K562 (cell line): ENCODE measurements around the gene PPP6R1. TPM values are rescaled to one million over a fixed set of nuclear protein-coding genes. Genes with fewer than 3 reads are reported as not detected.

Experiments
- CBX2 ChIP-seq: fragments of 200-600 bp; sonication (generic); IDR thresholded peaks from one replicate; pipeline ENCODE4 v1.6.1; 2012; ENCODE audit warnings: mild to moderate bottlenecking, low read length, inconsistent platforms; ENCODE audit not compliant: insufficient read depth, poor library complexity, severe bottlenecking
- CBX5 ChIP-seq: IDR thresholded peaks from 2 replicates; pipeline ENCODE4 v1.6.1; 2014; ENCODE audit warnings: low read depth, borderline replicate concordance
- EHMT2 ChIP-seq: fragments of 450-650 bp; IDR thresholded peaks from 2 replicates; pipeline ENCODE4 v1.6.1; 2018; ENCODE audit warnings: antibody characterized with exemption
- LCOR ChIP-seq: sonication (generic); formaldehyde crosslinking; IDR thresholded peaks from 2 replicates; pipeline ENCODE4 v1.8.0; 2022; ENCODE audit warnings: mild to moderate bottlenecking, missing genetic modification reagents
- PCBP2 ChIP-seq: fragments of 200-400 bp; formaldehyde crosslinking; IDR thresholded peaks from 2 replicates; pipeline ENCODE4 v1.6.1; 2018; ENCODE audit warnings: low read length, low read depth, mild to moderate bottlenecking, moderate library complexity; ENCODE audit not compliant: poor library complexity, severe bottlenecking
- PHB2 ChIP-seq: fragments of 450-650 bp; IDR thresholded peaks from 2 replicates; pipeline ENCODE4 v1.6.1; 2017; ENCODE audit warnings: low read depth
- TFAM ChIP-seq: fragments of 250-450 bp; sonication (Bioruptor Pico); conservative IDR thresholded peaks from 2 replicates; pipeline ENCODE4 v1.5.0; 2021; ENCODE audit warnings: mild to moderate bottlenecking, moderate library complexity
- polyA plus RNA-seq, 8 experiments: library from polyadenylated mRNA; depleted of rRNA in 4 of 8; stranded (reverse) in 5 of 8; unstranded in 3 of 8; fragments of >200 nt; fragmentation: Nextera tagmentation in 2 of 8; fragmentation: Illumina TruSeq in 1 of 8; extraction: Ambion mirVana in 2 of 8; extraction: Trizol in 1 of 8; gene quantifications; 2 replicates each; pipeline versions ENCODE4 v1.2.1 to v1.2.3, GENCODE V29; 2011 to 2014; ENCODE audit warnings: inconsistent platforms in 1 of 8, missing spikeins in 1 of 8
- total RNA-seq, 7 experiments: library from RNA; depleted of rRNA in 6 of 7; stranded (reverse); fragments of >200 nt in 6 of 7; fragmentation: Illumina TruSeq in 2 of 7; extraction: Trizol in 2 of 7; gene quantifications; 2 replicates each; pipeline versions ENCODE4 v1.2.1 to v1.2.3, GENCODE V29; 2011 to 2021; ENCODE audit warnings: low replicate concordance in 1 of 7
- TF ChIP-seq, protein P1 (sequence below): sonication (generic); formaldehyde crosslinking; IDR thresholded peaks from 2 replicates; pipeline ENCODE4 v1.8.0; 2022; ENCODE audit warnings: mild to moderate bottlenecking, missing genetic modification reagents
- TF ChIP-seq, protein P2 (sequence below): fragments of 250-450 bp; sonication (Bioruptor Pico); IDR thresholded peaks from 2 replicates; pipeline ENCODE4 v1.8.0; 2021; ENCODE audit warnings: moderate library complexity, mild to moderate bottlenecking, inconsistent platforms
- TF ChIP-seq, protein P3 (sequence below), 3 experiments: IDR thresholded peaks in 2 of 3; conservative IDR thresholded peaks in 1 of 3; 2 replicates each; pipeline ENCODE4 v1.5.1; 2011 to 2012; ENCODE audit warnings: low read length in 3 of 3, mild to moderate bottlenecking in 3 of 3, control low read depth in 2 of 3, improper control_type of control experiment in 1 of 3, inconsistent platforms in 1 of 3, low read depth in 1 of 3, mixed read lengths in 1 of 3, moderate library complexity in 1 of 3; ENCODE audit not compliant: insufficient read depth in 2 of 3
- TF ChIP-seq, protein P4 (sequence below): fragments of 250-450 bp; sonication (Bioruptor Pico); IDR thresholded peaks from 2 replicates; pipeline ENCODE4 v1.5.0; 2021
- TF ChIP-seq, protein P5 (sequence below): fragments of 200-800 bp; sonication (Bioruptor generic); IDR thresholded peaks from 2 replicates; pipeline ENCODE4 v1.6.1; 2017; ENCODE audit warnings: missing genetic modification characterization, missing compliant biosample characterization
- TF ChIP-seq, protein P6 (sequence below): sonication (generic); formaldehyde crosslinking; IDR thresholded peaks from 2 replicates; pipeline ENCODE4 v1.9.0; 2022; ENCODE audit warnings: mild to moderate bottlenecking, missing genetic modification reagents
- TF ChIP-seq, protein P7 (sequence below): fragments of 250-450 bp; sonication (Bioruptor Pico); IDR thresholded peaks from 2 replicates; pipeline ENCODE4 v1.8.0; 2022; ENCODE audit warnings: moderate library complexity, mild to moderate bottlenecking, inconsistent platforms

PPP6R1 gene
- total and polyA plus RNA-seq, 9 of the 15 experiments (the other 6 are each of a cell fraction or from before 2014, with no cell fraction given), result 0.48 to 135 (median 37.2) TPM

DNA sequence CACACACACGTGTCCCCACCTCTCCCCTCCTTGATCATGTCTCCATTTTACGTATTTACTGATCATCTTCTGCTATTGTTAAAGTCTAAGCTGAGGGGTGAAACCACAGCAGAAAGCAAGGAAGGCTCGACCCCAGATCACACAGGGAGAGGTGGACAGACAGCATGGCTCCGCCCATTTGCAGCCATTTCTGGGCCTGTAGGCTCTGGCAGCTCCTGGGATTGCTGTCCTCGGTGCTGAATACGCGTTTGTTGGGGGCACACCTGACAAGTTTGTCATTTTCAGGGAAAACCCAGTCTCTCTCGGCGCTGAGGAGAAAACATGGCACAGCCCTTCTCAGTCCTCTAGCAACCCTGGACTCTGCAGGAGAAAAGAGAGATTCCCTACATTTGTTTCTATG, 38.3 kb downstream of the PPP6R1 start (continued):
- TF ChIP-seq, protein P1, sequence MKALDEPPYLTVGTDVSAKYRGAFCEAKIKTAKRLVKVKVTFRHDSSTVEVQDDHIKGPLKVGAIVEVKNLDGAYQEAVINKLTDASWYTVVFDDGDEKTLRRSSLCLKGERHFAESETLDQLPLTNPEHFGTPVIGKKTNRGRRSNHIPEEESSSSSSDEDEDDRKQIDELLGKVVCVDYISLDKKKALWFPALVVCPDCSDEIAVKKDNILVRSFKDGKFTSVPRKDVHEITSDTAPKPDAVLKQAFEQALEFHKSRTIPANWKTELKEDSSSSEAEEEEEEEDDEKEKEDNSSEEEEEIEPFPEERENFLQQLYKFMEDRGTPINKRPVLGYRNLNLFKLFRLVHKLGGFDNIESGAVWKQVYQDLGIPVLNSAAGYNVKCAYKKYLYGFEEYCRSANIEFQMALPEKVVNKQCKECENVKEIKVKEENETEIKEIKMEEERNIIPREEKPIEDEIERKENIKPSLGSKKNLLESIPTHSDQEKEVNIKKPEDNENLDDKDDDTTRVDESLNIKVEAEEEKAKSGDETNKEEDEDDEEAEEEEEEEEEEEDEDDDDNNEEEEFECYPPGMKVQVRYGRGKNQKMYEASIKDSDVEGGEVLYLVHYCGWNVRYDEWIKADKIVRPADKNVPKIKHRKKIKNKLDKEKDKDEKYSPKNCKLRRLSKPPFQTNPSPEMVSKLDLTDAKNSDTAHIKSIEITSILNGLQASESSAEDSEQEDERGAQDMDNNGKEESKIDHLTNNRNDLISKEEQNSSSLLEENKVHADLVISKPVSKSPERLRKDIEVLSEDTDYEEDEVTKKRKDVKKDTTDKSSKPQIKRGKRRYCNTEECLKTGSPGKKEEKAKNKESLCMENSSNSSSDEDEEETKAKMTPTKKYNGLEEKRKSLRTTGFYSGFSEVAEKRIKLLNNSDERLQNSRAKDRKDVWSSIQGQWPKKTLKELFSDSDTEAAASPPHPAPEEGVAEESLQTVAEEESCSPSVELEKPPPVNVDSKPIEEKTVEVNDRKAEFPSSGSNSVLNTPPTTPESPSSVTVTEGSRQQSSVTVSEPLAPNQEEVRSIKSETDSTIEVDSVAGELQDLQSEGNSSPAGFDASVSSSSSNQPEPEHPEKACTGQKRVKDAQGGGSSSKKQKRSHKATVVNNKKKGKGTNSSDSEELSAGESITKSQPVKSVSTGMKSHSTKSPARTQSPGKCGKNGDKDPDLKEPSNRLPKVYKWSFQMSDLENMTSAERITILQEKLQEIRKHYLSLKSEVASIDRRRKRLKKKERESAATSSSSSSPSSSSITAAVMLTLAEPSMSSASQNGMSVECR (CRISPR knock-in tag), result no peak
- TF ChIP-seq, protein P2, sequence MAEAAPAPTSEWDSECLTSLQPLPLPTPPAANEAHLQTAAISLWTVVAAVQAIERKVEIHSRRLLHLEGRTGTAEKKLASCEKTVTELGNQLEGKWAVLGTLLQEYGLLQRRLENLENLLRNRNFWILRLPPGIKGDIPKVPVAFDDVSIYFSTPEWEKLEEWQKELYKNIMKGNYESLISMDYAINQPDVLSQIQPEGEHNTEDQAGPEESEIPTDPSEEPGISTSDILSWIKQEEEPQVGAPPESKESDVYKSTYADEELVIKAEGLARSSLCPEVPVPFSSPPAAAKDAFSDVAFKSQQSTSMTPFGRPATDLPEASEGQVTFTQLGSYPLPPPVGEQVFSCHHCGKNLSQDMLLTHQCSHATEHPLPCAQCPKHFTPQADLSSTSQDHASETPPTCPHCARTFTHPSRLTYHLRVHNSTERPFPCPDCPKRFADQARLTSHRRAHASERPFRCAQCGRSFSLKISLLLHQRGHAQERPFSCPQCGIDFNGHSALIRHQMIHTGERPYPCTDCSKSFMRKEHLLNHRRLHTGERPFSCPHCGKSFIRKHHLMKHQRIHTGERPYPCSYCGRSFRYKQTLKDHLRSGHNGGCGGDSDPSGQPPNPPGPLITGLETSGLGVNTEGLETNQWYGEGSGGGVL, result no peak
- no peak for TF ChIP-seq CBX2
- TF ChIP-seq, protein P3, sequence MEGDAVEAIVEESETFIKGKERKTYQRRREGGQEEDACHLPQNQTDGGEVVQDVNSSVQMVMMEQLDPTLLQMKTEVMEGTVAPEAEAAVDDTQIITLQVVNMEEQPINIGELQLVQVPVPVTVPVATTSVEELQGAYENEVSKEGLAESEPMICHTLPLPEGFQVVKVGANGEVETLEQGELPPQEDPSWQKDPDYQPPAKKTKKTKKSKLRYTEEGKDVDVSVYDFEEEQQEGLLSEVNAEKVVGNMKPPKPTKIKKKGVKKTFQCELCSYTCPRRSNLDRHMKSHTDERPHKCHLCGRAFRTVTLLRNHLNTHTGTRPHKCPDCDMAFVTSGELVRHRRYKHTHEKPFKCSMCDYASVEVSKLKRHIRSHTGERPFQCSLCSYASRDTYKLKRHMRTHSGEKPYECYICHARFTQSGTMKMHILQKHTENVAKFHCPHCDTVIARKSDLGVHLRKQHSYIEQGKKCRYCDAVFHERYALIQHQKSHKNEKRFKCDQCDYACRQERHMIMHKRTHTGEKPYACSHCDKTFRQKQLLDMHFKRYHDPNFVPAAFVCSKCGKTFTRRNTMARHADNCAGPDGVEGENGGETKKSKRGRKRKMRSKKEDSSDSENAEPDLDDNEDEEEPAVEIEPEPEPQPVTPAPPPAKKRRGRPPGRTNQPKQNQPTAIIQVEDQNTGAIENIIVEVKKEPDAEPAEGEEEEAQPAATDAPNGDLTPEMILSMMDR (IDR thresholded peaks at IDR 0.05 in 2 of 3, conservative IDR thresholded peaks at IDR 0.05 in 1 of 3; ENCODE audit: insufficient read depth in 2 of 3, low read depth in 1 of 3, low read length in 3 of 3), result no peak
- TF ChIP-seq, protein P4, sequence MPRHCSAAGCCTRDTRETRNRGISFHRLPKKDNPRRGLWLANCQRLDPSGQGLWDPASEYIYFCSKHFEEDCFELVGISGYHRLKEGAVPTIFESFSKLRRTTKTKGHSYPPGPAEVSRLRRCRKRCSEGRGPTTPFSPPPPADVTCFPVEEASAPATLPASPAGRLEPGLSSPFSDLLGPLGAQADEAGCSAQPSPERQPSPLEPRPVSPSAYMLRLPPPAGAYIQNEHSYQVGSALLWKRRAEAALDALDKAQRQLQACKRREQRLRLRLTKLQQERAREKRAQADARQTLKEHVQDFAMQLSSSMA (CRISPR knock-in tag), result no peak
- TF ChIP-seq PHB2, result no peak
- no peak for TF ChIP-seq TFAM (CRISPR knock-in tag)
- TF ChIP-seq, protein P5, sequence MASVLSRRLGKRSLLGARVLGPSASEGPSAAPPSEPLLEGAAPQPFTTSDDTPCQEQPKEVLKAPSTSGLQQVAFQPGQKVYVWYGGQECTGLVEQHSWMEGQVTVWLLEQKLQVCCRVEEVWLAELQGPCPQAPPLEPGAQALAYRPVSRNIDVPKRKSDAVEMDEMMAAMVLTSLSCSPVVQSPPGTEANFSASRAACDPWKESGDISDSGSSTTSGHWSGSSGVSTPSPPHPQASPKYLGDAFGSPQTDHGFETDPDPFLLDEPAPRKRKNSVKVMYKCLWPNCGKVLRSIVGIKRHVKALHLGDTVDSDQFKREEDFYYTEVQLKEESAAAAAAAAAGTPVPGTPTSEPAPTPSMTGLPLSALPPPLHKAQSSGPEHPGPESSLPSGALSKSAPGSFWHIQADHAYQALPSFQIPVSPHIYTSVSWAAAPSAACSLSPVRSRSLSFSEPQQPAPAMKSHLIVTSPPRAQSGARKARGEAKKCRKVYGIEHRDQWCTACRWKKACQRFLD (CRISPR knock-in tag), result no peak
- TF ChIP-seq CBX5, result peak; percentile 44; the same call in 1 of the 2 replicates
- TF ChIP-seq PCBP2, result no peak
- TF ChIP-seq, protein P6, sequence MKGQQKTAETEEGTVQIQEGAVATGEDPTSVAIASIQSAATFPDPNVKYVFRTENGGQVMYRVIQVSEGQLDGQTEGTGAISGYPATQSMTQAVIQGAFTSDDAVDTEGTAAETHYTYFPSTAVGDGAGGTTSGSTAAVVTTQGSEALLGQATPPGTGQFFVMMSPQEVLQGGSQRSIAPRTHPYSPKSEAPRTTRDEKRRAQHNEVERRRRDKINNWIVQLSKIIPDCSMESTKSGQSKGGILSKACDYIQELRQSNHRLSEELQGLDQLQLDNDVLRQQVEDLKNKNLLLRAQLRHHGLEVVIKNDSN, result no peak
- peak; percentile 86 for TF ChIP-seq EHMT2
- TF ChIP-seq, protein P7, sequence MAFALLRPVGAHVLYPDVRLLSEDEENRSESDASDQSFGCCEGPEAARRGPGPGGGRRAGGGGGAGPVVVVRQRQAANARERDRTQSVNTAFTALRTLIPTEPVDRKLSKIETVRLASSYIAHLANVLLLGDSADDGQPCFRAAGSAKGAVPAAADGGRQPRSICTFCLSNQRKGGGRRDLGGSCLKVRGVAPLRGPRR (CRISPR knock-in tag), result no peak
- TF ChIP-seq LCOR (CRISPR knock-in tag), result no peak
